IMR-90 (cell line): ENCODE measurements around the gene TMEM158. TPM values are rescaled to one million over a fixed set of nuclear protein-coding genes. Genes with fewer than 3 reads are reported as not detected.

Source experiments
- ATAC-seq: fragments of 200-7000 bp; cut with Tn5 transposase; 2 replicates; pipeline ENCODE4 v1.9.1; 2020; ENCODE audit warnings: low read depth, mild to moderate bottlenecking, moderate library complexity
- BruUV-seq: library from RNA; stranded (reverse); fragments of 400-500 nt; replicated peaks from 2 replicates; lab custom pipeline; 2021; lab: Mats Ljungman, UMichigan
- CTCF ChIA-PET: fragments of 300-600 bp; formaldehyde crosslinking; extraction: SDS; loops from one replicate; lab custom pipeline; 2021; ENCODE audit warnings: antibody characterized with exemption; lab: Yijun Ruan, JAX
- POLR2A ChIA-PET: fragments of 300-600 bp; sonication (Branson Sonifier 250); formaldehyde crosslinking; loops from one replicate; lab custom pipeline; 2022; ENCODE audit warnings: antibody characterized with exemption; ENCODE audit not compliant: unreplicated experiment; lab: Charles Lee
- DNase-seq: peaks from one replicate; pipeline ENCODE4 v3.0.0; 2013
- H2AFZ ChIP-seq: replicated peaks from 2 replicates; pipeline ENCODE3; 2013; ENCODE audit warnings: low read length, mild to moderate bottlenecking; ENCODE audit not compliant: poor library complexity
- H2AK5ac ChIP-seq: 2 replicates; pipeline ENCODE4 v1.6.1; 2013; ENCODE audit warnings: low read depth, low read length, inconsistent platforms
- H2AK9ac ChIP-seq: replicated peaks from 2 replicates; pipeline ENCODE3; 2013; ENCODE audit warnings: mild to moderate bottlenecking, low read depth, low read length, moderate library complexity; ENCODE audit not compliant: poor library complexity
- H2BK120ac ChIP-seq: 2 replicates; pipeline ENCODE4 v1.6.1; 2013; ENCODE audit warnings: low read depth, low read length, inconsistent platforms
- H2BK15ac ChIP-seq: 3 replicates; pipeline ENCODE4 v1.6.1; 2013; ENCODE audit warnings: low read depth, low read length, inconsistent platforms
- H2BK20ac ChIP-seq: 2 replicates; pipeline ENCODE4 v1.6.1; 2013; ENCODE audit warnings: low read depth, mild to moderate bottlenecking, inconsistent platforms, low read length, moderate library complexity
- H2BK5ac ChIP-seq: 2 replicates; pipeline ENCODE4 v1.6.1; 2013; ENCODE audit warnings: mild to moderate bottlenecking, low read depth, low read length, inconsistent platforms; ENCODE audit not compliant: poor library complexity, severe bottlenecking
- H3K14ac ChIP-seq: replicated peaks from 2 replicates; pipeline ENCODE4 v1.6.1; 2013; ENCODE audit warnings: low read depth, low read length, inconsistent platforms
- H3K18ac ChIP-seq: 2 replicates; pipeline ENCODE4 v1.6.1; 2013; ENCODE audit warnings: low read depth, low read length, control low read depth
- H3K23ac ChIP-seq: 2 replicates; pipeline ENCODE4 v1.6.1; 2013; ENCODE audit warnings: low read depth, low read length, inconsistent platforms
- H3K27ac ChIP-seq: 2 replicates; pipeline ENCODE4 v1.5.1; 2013; ENCODE audit warnings: mild to moderate bottlenecking, control low read depth, low read length; ENCODE audit not compliant: insufficient read depth
- H3K27me3 ChIP-seq: 2 replicates; pipeline ENCODE4 v1.6.1; 2013; ENCODE audit warnings: low read length; ENCODE audit not compliant: control insufficient read depth, insufficient read depth
- H3K36me3 ChIP-seq: 2 replicates; pipeline ENCODE4 v1.6.1; 2013; ENCODE audit warnings: low read length, mixed read lengths; ENCODE audit not compliant: control insufficient read depth, insufficient read depth
- H3K4ac ChIP-seq: 2 replicates; pipeline ENCODE4 v1.6.1; 2013; ENCODE audit warnings: low read depth, low read length, inconsistent platforms
- H3K4me1 ChIP-seq: 2 replicates; pipeline ENCODE4 v1.6.1; 2013; ENCODE audit warnings: low read length, mixed read lengths; ENCODE audit not compliant: control insufficient read depth, insufficient read depth
- H3K4me2 ChIP-seq: 2 replicates; pipeline ENCODE4 v1.6.1; 2013; ENCODE audit warnings: low read depth, mild to moderate bottlenecking, control low read depth, low read length, moderate library complexity
- H3K4me3 ChIP-seq: 2 replicates; pipeline ENCODE4 v1.5.1; 2013; ENCODE audit warnings: low read depth, mild to moderate bottlenecking, control low read depth, low read length, moderate library complexity; ENCODE audit not compliant: insufficient read depth
- H3K56ac ChIP-seq: 2 replicates; pipeline ENCODE4 v1.6.1; 2013; ENCODE audit warnings: low read length, inconsistent platforms; ENCODE audit not compliant: insufficient read depth; ENCODE audit errors: extremely low read depth
- H3K79me1 ChIP-seq, 2 experiments: 2 replicates each; pipeline ENCODE4 v1.6.1; 2013; ENCODE audit warnings: low read length in 2 of 2, inconsistent platforms in 1 of 2, low read depth in 1 of 2
- H3K9ac ChIP-seq: 2 replicates; pipeline ENCODE4 v1.6.1; 2013; ENCODE audit warnings: low read depth, low read length, control low read depth
- H3K9me1 ChIP-seq: 2 replicates; pipeline ENCODE4 v1.6.1; 2013; ENCODE audit warnings: low read length, inconsistent platforms; ENCODE audit not compliant: insufficient read depth
- H3K9me3 ChIP-seq: 2 replicates; pipeline ENCODE4 v1.6.1; 2013; ENCODE audit warnings: low read length; ENCODE audit not compliant: control insufficient read depth, insufficient read depth
- H4K20me1 ChIP-seq: 2 replicates; pipeline ENCODE4 v1.6.1; 2013; ENCODE audit warnings: low read length, inconsistent platforms; ENCODE audit not compliant: insufficient read depth
- H4K5ac ChIP-seq: 2 replicates; pipeline ENCODE4 v1.6.1; 2013; ENCODE audit warnings: mild to moderate bottlenecking, low read depth, low read length, control low read depth
- H4K8ac ChIP-seq, 2 experiments: 2 replicates each; pipeline ENCODE4 v1.6.1; 2013; ENCODE audit warnings: low read depth in 2 of 2, low read length in 2 of 2, control low read depth in 1 of 2, inconsistent platforms in 1 of 2
- H4K91ac ChIP-seq: 2 replicates; pipeline ENCODE4 v1.6.1; 2013; ENCODE audit warnings: low read depth, low read length, inconsistent platforms; ENCODE audit not compliant: insufficient read depth
- CHD1 ChIP-seq: IDR thresholded peaks from 2 replicates; pipeline ENCODE4 v1.6.1; 2012; ENCODE audit warnings: low read depth, low read length, improper control_type of control experiment
- MAFK ChIP-seq: IDR thresholded peaks from 2 replicates; pipeline ENCODE4 v1.6.1; 2012; ENCODE audit warnings: low read depth, low read length, improper control_type of control experiment
- POLR2A ChIP-seq: IDR thresholded peaks from 2 replicates; pipeline ENCODE4 v1.6.1; 2012; ENCODE audit warnings: mild to moderate bottlenecking, low read depth, low read length
- WGBS, 2 experiments: methylation state at CpG; one replicate each; pipeline versions ENCODE4 v1.1.5 to v1.1.7; 2013; ENCODE audit warnings: missing lambda C conversion rate in 2 of 2; ENCODE audit not compliant: insufficient read length in 1 of 2; ENCODE audit errors: extremely low coverage in 2 of 2; 5-methylcytosine and 5-hydroxymethylcytosine counted together
- dilution Hi-C: fragments of 300-500 bp; cut with HindIII; formaldehyde crosslinking; loops from one replicate; pipeline ENCODE4 v1.14.3; 2018; ENCODE audit warnings: low sequenced_read_pairs; ENCODE audit not compliant: unreplicated experiment
- in situ Hi-C: fragments of 300-500 bp; cut with MboI; formaldehyde crosslinking; loops from 3 replicates; pipeline ENCODE4 v1.14.3; 2019; ENCODE audit warnings: low sequenced_read_pairs, inconsistent platforms, mixed read lengths
- intact Hi-C: fragments of 100-400 bp; cut with micrococcal nuclease; formaldehyde crosslinking; loops from 2 replicates; pipeline ENCODE4 v1.10.0; 2022
- polyA plus RNA-seq, 3 experiments: library from polyadenylated mRNA; depleted of rRNA; stranded (reverse); fragments of >200 nt; gene quantifications; 2 replicates each; pipeline ENCODE4 v1.2.3, GENCODE V29; 2012; ENCODE audit warnings: low replicate concordance in 1 of 3
- total RNA-seq: library from RNA; depleted of rRNA; stranded (reverse); fragments of >200 nt; gene quantifications from 2 replicates; pipeline ENCODE4 v1.2.3, GENCODE V29; 2012
- TF ChIP-seq, protein P1 (sequence below): fragments of 150-350 bp; IDR thresholded peaks from 2 replicates; pipeline ENCODE4 v1.6.1; 2016; ENCODE audit warnings: low read depth, mild to moderate bottlenecking, low read length, moderate library complexity, borderline replicate concordance

Gene TMEM158
- total and polyA plus RNA-seq, 2 of the 4 experiments (the other 2 are of a cell fraction): 1.6 to 16.4 TPM

DNA sequence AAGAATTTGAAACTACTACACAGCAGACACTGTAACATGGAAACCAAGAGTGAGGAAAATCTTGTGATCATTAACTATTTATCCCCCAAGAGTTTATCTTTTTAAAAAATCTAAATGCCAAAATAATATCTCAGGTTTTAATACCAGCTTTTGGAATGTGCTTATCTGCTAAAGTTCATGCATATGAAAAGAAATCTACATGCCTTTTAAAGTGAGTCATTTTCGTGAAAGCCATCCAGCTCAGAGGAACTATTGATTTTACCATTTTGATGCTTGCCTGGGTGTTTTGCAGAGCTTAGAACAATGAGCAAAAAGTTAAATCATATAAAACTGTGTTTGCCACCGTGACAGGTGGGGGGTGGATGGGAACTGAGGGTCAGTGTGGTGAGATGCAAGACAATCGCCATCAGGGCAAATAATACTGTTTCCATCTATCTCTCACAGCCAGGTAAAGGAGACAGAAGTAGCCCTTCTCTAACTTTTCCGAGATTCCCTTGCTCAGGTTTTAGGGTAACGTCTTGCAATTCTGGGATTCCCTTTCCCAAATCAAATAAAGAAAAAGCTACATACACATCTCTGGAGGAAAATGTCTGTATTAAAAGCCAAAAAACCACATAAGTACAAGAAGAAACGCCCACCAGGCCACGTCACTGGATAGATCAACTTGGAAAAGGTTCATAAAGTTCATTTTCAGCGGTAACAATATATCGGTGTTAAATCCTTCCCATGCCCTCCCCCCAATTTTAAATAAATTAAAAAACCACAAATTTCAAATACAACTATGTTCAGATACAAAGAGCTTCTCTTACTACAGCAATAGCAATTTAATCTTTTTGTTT is 2.0 kb downstream of the TMEM158 start:
- in situ Hi-C loops (loop anchor here (5.0 kb wide), 2 partner anchors 182 to 283 kb away; no protein-coding TSS in a partner anchor), intact Hi-C loops (loop anchor here (1.0 to 5.0 kb wide), 4 partner anchors 102 to 285 kb away; no protein-coding TSS in a partner anchor), dilution Hi-C loops (no loop called here)
- peak overlapping the region; percentile 94 for H3K23ac ChIP-seq
- H3K9ac ChIP-seq: peak overlapping the region; percentile 88
- H2BK120ac ChIP-seq: peak overlapping the region; percentile 86
- POLR2A ChIA-PET: interaction anchor here (0.6 to 1.2 kb wide), 7 partner anchors 34 to 283 kb away, joined by 3 to 10 read pairs (median 5); no protein-coding TSS in a partner anchor
- no TSS peak for BruUV-seq
- CTCF ChIA-PET: interaction anchor here (0.6 to 1.6 kb wide), 5 partner anchors 178 to 284 kb away, joined by 3 to 6 read pairs (median 4); no protein-coding TSS in a partner anchor
- 0 out of 2 replicates have a peak, but pooled peaks have one; percentile 8 for TF ChIP-seq MAFK
- TF ChIP-seq POLR2A: 0 out of 2 replicates have a peak, but pooled peaks have one; percentile 9
- TF ChIP-seq CHD1: 0 out of 2 replicates have a peak, but pooled peaks have one; percentile 45
- TF ChIP-seq, protein P1, sequence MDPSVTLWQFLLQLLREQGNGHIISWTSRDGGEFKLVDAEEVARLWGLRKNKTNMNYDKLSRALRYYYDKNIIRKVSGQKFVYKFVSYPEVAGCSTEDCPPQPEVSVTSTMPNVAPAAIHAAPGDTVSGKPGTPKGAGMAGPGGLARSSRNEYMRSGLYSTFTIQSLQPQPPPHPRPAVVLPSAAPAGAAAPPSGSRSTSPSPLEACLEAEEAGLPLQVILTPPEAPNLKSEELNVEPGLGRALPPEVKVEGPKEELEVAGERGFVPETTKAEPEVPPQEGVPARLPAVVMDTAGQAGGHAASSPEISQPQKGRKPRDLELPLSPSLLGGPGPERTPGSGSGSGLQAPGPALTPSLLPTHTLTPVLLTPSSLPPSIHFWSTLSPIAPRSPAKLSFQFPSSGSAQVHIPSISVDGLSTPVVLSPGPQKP: no peak
- ATAC-seq (no peak), DNase-seq (peak; percentile 69)
- H3K4ac ChIP-seq: peak overlapping the region; percentile 94
- H4K91ac ChIP-seq: peak overlapping the region; percentile 87
- H3K4me2 ChIP-seq: peak overlapping the region; percentile 99
- peak overlapping the region; percentile 97 for H3K56ac ChIP-seq
- peak overlapping the region; percentile 67; the same call in 1 of the 3 replicates for H2BK15ac ChIP-seq
- H3K18ac ChIP-seq: peak overlapping the region; percentile 99
- peak overlapping the region; percentile 97 for H3K14ac ChIP-seq
- peaks cover 10% of the 10 kb centered on the region; the same call in 1 of the 2 replicates for H3K9me1 ChIP-seq
- H4K5ac ChIP-seq: peak overlapping the region; percentile 94
- WGBS, 2 experiments: no CpG with 5 or more reads among the region's 9 CpGs
- peak overlapping the region; percentile 97 for H2BK5ac ChIP-seq
- peaks cover 11 to 46% of the 10 kb centered on the region in 2 experiments for H3K79me1 ChIP-seq
- no peaks in the 10 kb centered on the region for H3K27me3 ChIP-seq
- peak overlapping the region; percentile 85; the same call in 1 of the 2 replicates for H2BK20ac ChIP-seq
- peak overlapping the region; percentile 57 to 77 for H4K8ac ChIP-seq
- H3K9me3 ChIP-seq: no peaks in the 10 kb centered on the region
- H4K20me1 ChIP-seq: no peaks in the 10 kb centered on the region; the same call in 1 of the 2 replicates
- H3K27ac ChIP-seq: peak overlapping the region; percentile 94
- peak overlapping the region; percentile 93 for H2AK5ac ChIP-seq
- peaks cover 18% of the 10 kb centered on the region for H3K36me3 ChIP-seq
- peak overlapping the region; percentile 61 for H2AFZ ChIP-seq
- H2AK9ac ChIP-seq: peak overlapping the region; percentile 87
- peak overlapping the region; percentile 72 for H3K4me3 ChIP-seq
- H3K4me1 ChIP-seq: peaks cover 12% of the 10 kb centered on the region
